HFFc6 (cell line): ENCODE measurements around the gene TF. TPM values are rescaled to one million over a fixed set of nuclear protein-coding genes. Genes with fewer than 3 reads are reported as not detected.

Source experiments
- DNase-seq: peaks from one replicate; pipeline ENCODE4 v3.0.0-alpha.2; 2018
- H3K27ac Mint-ChIP-seq: 2 replicates; pipeline ENCODE4 v1.8.0; 2020; ENCODE audit warnings: mild to moderate bottlenecking, mixed read lengths
- H3K27me3 Mint-ChIP-seq: 2 replicates; pipeline ENCODE4 v1.8.0; 2021; ENCODE audit warnings: mild to moderate bottlenecking, moderate library complexity, mixed read lengths; ENCODE audit not compliant: insufficient read depth
- H3K36me3 Mint-ChIP-seq: 2 replicates; pipeline ENCODE4 v1.8.0; 2021; ENCODE audit warnings: low read depth, mixed read lengths
- H3K4me1 Mint-ChIP-seq: 2 replicates; pipeline ENCODE4 v1.8.0; 2020; ENCODE audit warnings: low read depth, mixed read lengths
- H3K4me3 Mint-ChIP-seq: 2 replicates; pipeline ENCODE4 v1.8.0; 2020; ENCODE audit warnings: mild to moderate bottlenecking, moderate library complexity, mixed read lengths
- H3K9me3 Mint-ChIP-seq: 2 replicates; pipeline ENCODE4 v1.8.0; 2020; ENCODE audit warnings: mild to moderate bottlenecking, mixed read lengths
- CTCF ChIP-seq: fragments of 200-600 bp; sonication (generic); IDR thresholded peaks from 2 replicates; pipeline ENCODE4 v1.5.0; 2021; ENCODE audit warnings: antibody characterized with exemption, mild to moderate bottlenecking
- total RNA-seq, 6 experiments: library from RNA; stranded (reverse); fragmentation: NEBNext Ultra II Directional; extraction: Animal tissue kit (Norgen Biotek cat#: 25700); gene quantifications; 2 replicates in 1 of 6; 3 replicates in 5 of 6; pipeline ENCODE4 v1.2.3, GENCODE V29; 2021

Gene TF
- total RNA-seq, 6 experiments from 2014 or later = under 0.01 to 0.13 (median 0.02) TPM; not detected in 1

DNA sequence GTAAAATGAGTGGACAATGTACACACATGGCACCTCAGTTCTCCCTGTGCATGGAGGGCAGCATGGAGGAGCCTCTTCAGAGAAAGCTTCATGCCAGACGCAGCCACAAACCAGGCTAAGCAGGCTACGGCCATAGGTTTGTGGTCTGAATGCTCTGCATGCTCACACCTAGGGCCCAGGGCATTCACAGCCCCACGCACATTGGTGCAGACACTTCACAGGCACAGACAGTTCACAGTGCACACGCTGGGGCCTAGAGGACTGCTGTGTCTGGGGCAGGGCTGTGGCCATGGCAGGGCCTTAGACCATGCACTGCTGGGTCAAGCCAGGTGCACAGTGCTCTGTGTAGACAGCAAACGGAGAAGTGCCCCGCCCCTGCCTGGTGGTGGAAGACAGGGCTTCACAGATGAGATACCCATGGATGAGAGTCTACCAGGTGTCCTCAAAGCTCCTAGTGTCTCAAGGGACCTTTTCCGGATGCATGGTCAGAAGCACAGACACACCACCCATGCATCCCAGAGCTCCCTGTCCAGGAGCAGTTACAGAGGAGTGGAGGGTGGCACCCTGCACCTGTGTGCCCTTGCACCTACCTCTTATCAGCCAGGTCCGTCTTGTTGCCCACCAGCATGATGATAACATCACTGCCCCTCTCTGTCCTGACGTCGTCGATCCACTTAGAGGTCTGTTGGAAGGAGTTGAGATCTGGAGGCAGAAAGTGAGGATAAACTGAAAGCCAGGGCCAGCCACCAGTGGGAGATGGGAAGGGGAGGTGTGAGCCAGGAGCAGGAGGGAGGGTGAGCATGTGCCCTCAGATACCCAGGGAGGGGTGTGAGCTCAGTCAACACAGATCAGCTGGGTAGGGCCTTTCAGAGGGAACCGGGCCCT lies 93.0 kb downstream of the TF start:
- Mint-ChIP-seq H3K36me3 (no peaks in the 10 kb centered on the region), H3K4me1 (peaks cover 7% of the 10 kb centered on the region; the same call in 1 of the 2 replicates), H3K27me3 (peaks cover 12% of the 10 kb centered on the region), H3K4me3 (no peak overlapping the region), H3K9me3 (no peaks in the 10 kb centered on the region), H3K27ac (no peak overlapping the region)
- no peak for TF ChIP-seq CTCF
- DNase-seq = no peak

DNA sequence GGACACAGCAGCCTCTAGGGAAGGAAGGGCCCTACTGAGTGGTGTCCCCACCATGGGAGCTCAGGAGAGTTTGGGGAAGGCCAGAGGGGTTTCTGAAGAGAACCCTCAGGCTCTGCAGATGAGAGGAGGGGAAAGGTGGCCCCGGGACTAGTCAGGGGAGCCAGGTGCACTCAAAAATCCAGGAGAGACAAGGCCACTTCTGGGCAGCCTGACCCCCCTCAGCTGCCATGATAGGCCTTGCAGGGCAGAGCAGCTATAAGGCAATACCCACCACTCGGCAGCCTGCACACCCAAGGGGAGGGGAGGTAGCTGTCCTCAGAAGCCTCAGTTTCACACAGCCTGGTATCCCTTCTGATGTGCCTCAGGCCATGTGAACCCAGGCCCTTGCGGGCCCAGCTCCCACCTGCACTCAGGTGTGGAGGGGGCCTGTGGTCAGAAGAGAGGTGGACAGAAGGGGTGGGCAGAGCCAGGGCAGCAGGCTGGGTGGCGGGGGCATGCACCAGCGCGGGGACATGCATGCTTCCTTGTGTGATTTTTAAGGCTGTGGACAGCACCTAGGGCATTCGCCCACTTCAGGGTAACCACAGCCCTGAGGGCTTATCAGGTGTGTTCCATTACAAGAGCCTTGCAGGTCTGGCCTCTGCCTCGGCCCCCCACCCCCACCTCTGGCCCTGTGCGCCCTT lies 94.0 kb downstream of the TF start:
- DNase-seq = no peak
- peaks cover 9% of the 10 kb centered on the region; the same call in 1 of the 2 replicates for H3K4me1 Mint-ChIP-seq
- H3K27me3 Mint-ChIP-seq = peaks cover 12% of the 10 kb centered on the region

DNA sequence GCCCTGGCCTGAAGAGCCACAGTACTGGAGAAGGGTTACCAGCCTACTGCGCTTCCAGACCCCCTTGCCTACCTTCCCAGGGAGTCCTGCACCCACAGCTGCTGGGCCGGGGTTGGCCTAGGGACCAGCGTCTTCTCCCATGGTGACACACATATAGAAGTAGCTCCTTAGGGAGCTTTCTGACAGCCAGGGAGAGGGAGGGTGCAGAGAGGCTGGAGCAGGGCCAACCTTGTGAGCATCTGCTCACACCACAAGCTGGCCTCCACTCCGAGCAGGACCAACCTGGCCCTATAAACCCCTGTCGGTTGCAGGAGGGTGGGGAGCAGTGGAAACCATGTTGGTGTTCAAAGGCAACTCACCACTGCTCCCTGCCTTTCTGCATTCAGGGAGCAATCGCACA lies 94.6 kb downstream of the TF start:
- no peak overlapping the region for H3K4me3 Mint-ChIP-seq

More for the DNA sequence above, 94.0 kb downstream of the TF start:
- H3K9me3 Mint-ChIP-seq = no peaks in the 10 kb centered on the region
- no peak overlapping the region for H3K4me3 Mint-ChIP-seq
- TF ChIP-seq CTCF = no peak
- H3K27ac Mint-ChIP-seq = no peak overlapping the region
- H3K36me3 Mint-ChIP-seq = no peaks in the 10 kb centered on the region

GRCh38 chr3:133841196-133841595 lies 95.0 kb downstream of the TF start:
- DNase-seq = no peak
- Mint-ChIP-seq H3K4me3 (no peak overlapping the region), H3K36me3 (no peaks in the 10 kb centered on the region), H3K4me1 (peaks cover 9% of the 10 kb centered on the region; the same call in 1 of the 2 replicates), H3K27me3 (peaks cover 9% of the 10 kb centered on the region), H3K9me3 (no peaks in the 10 kb centered on the region), H3K27ac (no peak overlapping the region)
- TF ChIP-seq CTCF = no peak

More for the DNA sequence above, 94.6 kb downstream of the TF start:
- H3K36me3 Mint-ChIP-seq = no peaks in the 10 kb centered on the region
- peaks cover 10% of the 10 kb centered on the region for H3K27me3 Mint-ChIP-seq
- no peak overlapping the region for H3K27ac Mint-ChIP-seq
- peaks cover 9% of the 10 kb centered on the region; the same call in 1 of the 2 replicates for H3K4me1 Mint-ChIP-seq
- TF ChIP-seq CTCF = no peak
- DNase-seq = no peak
- H3K9me3 Mint-ChIP-seq = no peaks in the 10 kb centered on the region

DNA sequence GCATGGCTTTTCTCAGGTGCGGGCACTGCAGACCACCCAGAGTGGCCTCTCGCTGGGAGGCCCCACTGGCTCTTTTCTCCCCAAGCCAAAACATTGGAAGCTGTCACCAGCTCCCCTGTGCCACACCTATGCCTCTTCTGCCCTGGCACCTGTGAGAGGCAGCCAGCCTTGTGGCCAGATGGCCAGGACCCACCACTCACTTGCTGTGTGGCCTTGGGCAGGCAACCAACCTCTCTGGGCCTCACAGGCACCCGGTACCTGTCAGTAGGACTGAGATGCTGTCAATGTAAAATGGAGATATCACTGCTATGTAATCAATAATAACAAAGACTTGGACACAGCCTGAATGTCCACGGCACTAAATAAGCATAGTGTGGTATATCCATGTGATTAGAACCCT lies 96.0 kb downstream of the TF start:
- H3K9me3 Mint-ChIP-seq = no peaks in the 10 kb centered on the region
- peaks cover 9% of the 10 kb centered on the region; the same call in 1 of the 2 replicates for H3K4me1 Mint-ChIP-seq
- no peak for DNase-seq
- no peak for TF ChIP-seq CTCF
- no peak overlapping the region for H3K4me3 Mint-ChIP-seq
- H3K27me3 Mint-ChIP-seq = peaks cover 11% of the 10 kb centered on the region
- no peak overlapping the region for H3K27ac Mint-ChIP-seq
- no peaks in the 10 kb centered on the region for H3K36me3 Mint-ChIP-seq
